ENCODE measurements around the gene JSRP1.

JSRP1 gene

DNA sequence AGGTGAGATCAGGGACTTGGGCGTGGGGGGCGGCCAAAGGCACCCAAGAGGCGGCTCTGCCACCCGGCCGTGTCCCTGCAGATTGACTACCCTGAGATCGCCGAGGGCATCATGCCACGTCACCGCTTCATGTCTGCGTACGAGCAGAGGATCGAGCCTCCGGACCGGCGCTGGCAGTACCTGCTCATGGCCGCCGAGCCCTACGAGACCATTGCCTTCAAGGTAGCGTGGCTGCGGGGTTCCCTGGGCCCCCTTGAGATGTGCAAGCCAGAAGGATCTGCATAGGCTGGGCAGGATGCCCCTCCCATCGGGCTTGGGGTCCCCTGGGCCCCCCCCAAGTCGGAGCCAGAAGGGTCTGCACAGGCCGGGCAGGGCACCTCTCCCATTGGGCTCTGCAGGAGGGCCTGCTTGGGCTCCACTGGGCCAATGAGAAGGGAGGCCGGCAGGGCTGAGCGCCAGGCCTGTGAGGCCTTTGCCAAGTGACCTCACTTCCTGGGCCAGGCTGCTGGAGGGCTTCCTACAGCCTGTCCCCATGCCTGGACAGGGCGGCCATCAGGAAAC, 9.3 kb downstream of the JSRP1 start:
- DNase-seq (ENCODE audit: low read depth, low spot score): no peak

DNA sequence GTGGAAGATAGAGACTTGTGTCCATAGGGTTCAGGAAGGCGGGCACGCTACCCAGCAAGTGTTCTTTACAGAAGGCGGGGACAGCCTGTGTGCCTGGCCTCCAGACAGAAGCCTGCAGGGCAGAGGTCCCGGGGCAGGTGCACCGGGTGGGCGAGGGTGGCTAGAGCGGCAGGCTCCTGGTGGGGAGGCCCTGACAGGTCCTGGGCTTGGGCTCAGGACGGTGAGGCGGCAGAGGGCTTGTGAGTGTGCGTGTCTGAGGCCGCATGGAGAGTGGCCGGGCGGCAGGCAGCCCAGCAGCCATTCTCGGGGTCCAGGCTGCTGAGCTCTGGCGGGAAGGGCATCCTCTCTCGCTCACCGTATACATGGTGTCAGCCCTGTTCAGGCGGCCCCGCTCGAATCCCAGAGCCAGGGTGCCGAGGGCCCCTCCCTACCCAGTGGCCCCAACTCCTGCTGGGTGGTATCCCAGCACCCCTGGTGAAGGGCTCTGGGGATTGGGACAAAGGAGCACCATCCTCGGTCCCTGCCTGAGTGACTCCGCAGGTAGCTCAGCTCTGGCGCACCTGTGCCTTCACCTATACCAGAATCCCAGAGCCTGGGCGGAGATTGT, 10.1 kb downstream of the JSRP1 start:
- no peak for DNase-seq (ENCODE audit: low read depth, low spot score)

DNA sequence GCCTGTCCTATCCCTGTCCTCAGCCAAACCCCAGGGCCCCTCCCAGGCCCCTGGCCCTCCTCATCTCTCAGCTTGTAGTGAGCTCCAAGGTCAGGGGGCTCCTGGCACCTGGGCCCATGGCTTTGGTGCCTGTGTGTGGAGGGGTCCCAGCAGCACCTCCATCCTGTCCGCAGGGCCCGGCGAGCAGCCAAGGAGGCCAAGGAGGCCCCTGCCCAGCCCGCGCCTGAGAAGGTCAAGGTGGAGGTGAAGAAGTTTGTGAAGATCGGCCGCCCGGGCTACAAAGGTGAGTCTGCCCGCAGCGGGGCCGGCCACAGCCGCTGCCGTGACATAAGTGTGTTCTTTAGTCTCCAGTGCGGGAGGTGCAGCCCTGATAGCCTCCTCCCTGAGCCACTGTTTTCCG, 10.9 kb downstream of the JSRP1 start:
- DNase-seq (ENCODE audit: low read depth, low spot score): no peak

DNA sequence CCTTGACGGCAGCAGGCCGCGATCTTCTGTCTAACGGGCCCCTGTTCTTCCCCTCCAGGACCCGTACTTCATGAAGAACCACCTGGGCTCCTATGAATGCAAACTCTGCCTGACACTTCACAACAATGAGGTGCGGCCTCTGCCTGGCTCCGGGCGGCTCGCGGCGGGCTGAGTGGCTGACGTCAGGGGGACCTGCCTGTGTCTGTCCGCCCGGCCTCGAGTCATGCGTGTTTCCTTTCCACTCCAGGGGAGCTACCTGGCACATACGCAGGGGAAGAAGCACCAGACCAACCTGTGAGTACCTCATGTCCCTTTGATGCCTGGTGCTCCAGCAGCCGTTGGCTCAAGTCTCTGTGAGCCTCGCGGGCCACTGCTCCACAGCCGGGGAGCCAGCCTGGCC, 11.7 kb downstream of the JSRP1 start:
- no peak for DNase-seq (ENCODE audit: low read depth, low spot score)

GRCh38 chr19:2244125-2244411, 12.1 kb downstream of the JSRP1 start:
- DNase-seq (ENCODE audit: low read depth, low spot score): no peak

DNA sequence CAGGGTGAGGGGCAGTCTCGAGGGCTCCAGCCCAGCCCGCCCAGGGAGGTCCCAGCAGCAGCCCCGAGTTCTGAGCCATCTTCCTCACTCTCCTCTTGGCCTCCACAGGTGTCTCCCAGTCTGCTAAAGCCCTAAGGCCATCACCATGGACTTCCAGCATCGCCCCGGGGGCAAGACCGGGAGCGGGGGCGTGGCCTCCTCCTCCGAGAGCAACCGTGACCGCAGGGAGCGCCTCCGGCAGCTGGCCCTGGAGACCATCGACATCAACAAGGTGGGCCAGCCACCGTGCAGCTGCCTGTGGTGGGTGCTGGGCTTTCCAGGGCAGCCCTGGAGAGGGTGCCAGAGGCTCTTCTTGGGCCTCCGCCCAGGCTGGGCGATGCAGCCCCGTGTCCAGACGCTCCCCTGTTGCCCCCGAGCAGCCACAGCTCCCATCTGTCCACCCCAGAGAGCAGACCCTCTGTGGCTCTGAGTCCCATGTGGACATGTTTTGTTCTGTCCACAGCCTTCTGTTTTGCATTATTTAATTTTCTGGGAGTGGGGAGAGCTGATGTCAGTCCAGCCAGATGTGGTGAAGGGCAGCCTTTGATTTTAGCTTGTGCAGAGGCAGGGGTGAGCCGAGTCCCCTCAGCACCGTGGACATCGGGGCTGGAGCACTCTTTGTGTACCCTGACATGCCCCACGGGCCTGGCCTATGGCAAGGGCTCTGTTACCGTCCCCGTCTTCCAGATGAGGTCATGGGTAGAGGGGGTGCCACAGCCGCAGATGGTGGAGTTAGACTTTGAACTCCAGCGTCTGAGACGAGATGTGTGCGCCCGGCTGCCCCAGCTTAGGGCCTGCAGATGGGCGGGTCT, 12.7 kb downstream of the JSRP1 start:
- no peak for DNase-seq (ENCODE audit: low read depth, low spot score)

GRCh38 chr19:2242816-2243215, 13.4 kb downstream of the JSRP1 start:
- DNase-seq (ENCODE audit: low read depth, low spot score): no peak

DNA sequence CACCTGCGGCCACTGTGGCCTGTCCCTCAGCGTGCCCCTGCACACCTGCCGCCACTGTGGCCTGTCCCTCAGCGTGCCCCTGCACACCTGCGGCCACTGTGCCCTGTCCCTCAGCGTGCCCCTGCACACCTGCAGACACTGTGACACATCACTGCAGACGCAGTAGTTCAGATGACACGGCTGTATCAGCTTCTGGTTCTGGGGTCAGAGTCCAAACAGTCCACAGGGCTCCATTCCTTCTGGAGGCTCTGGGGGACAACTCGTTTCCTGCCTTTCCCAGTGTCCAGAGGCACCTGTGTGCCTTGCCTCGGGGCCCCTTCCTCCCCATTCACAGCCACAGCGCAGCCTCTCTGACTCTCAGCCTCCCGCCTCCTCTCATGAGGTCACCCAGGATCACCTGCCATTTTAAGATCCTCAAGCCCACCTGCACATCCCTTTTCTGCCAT, 14.1 kb downstream of the JSRP1 start:
- DNase-seq (ENCODE audit: low read depth, low spot score): no peak

DNA sequence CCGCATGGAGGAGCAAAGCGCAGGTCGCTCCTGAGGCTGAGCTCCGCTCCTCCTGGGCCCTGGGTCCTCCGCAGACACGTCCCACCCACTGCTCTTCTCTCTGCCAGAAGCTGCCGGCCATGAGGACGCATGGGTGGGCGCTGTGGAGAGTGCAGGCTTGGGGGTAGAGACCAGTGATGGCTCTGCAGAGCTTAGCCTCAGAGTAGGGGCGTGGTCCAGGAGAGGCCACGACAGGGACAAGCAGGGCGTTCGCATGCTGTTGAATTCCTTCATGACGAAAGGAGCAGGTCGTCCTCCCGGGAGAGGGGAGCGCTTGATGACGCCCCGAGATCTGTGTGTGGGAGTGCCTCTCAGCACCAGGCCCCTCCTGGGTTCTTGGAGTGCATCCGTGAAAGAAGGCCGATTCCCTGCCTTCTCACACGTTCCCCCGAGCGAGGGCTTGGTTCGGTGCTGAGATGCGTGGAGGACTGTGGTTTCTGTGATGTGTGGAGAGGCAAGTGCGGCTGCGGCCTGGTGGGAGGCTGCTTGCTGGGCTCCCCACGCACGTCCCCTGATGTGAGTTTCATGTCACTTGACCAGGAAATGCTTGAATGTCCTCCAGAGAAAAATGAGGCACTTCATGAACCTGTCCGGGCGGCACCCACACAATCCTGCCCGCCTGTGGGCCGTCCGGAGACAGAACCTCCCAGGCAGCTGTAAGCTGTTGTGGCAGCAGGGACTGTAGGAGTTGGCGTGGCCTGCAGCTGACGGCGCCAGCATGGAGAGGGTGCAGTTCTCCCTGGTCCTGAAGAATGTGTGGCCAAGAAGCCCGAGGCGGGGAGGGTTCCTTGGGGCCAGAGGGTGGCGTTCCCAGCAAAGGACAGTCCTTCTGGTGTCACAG, 15.1 kb downstream of the JSRP1 start:
- DNase-seq (ENCODE audit: low read depth, low spot score): no peak

DNA sequence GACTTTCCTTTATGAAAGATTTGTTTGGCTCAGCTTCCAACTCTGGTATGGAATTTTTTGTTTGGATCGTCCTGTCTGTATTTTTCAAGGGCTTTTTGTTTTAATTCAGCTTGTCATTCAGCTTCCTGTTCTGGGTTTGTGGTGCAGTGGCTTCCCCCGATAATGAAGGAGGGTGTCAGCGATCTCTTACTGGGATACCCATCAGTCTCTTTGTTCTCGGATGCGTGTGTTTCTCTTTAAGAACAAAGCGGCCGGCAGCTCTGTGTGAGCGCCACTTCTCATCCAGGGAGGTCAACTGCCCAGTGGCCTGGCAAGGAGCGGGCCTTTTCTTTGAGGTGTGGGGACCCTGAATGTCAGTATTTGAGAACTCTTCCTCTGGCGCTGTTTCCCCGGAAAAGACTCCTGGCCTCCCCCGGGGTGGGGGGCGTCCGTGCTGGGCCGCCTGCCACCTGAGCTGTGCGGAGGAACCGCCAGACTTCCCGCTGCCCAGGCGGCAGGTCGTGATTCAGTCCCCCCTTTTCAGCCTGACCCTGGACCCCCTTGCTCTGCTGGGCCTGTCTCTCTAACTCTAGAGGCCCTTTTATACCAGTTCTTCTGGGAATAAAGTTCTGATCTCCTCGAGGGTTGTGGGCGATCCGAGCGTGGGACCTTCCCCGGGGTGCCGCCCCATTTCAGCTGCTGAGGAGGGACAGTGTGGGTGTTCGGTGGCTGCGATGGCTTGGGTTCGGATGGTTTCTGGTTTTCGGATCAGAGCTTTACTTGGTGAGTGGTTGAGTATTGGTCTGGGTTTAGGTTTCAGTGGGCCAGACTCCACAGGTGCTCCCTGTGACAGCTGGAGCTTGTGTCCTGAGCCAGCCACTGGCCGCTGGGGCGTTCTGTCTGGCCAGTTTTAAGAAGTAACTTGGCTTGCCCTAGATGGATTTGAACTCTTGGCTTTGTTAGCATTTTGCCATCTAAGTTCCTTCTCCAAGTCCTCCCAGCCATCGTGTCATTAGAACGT, 16.1 kb downstream of the JSRP1 start:
- no peak for DNase-seq (ENCODE audit: low read depth, low spot score)

DNA sequence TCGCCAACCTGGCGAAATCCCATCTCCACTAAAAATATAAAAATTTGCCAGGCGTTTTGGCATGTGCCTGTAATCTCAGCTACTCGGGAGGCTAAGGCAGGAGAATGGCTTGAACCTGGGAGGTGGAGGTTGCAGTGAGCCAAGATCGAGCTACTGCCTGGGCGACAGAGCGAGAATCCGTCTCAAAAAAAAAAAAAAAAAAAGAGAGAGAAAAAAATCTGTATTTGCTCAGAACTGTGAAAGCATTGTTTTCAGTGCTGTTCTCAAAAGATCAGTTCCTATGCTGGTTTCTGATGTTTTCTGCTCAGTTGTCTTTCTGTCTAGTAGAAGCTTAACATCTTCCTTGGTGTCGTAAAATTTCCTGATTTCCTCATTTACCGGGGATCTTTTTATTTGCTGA, 17.0 kb downstream of the JSRP1 start:
- DNase-seq (ENCODE audit: low read depth, low spot score): no peak

DNA sequence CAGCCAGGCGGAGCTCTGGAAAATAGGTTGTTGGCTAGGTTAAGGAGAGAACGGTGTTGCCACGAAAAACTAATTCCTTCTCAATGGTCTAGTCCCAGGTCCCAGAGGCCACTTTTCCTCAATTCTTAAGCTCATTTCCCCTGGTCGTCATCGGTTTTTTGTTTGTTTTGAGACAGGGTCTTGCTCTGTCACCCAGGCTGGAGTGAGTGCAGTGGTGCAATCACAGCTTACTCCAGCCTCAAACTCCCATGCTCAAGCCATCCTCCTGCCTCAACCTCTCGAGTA, 18.4 kb downstream of the JSRP1 start:
- DNase-seq (ENCODE audit: low read depth, low spot score): no peak

DNA sequence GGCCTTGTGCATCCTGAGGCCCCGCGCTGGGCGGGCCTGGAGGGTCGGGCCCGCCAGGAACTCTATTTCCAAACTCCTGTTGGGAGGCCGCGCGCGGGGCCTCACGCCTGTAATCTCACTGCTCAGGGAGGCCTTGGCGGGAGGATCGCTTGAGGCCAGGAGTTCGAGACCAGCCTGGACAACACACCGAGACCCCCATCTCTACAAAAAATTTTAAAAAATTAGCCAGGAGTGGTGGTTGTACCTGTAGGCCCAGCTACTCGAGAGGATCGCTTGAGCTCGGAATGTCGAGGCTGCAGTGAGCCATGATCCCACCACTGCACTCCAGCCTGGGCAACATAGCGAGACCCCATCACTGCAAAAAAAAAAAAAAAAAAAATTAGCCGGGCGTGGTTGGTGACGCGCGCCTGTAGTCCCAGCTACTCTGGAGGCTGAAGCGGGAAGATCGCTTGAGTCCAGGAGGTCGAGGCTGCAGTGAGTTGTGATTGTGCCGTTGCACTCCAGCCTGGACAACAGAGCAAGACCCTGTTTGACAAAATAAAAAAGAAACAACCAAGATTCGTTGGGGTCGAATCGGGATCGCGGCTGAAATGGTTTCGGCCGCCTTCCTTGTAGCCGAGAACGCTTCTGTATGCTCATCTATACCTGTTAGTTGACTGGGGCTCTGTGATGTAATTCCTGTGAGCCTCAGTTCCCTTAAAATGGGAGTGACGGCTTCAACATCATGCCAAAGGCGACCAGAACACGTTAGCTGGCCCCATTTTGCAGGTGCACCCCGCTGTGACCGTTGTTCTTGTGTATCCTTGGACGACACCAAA, 19.0 kb downstream of the JSRP1 start:
- no peak for DNase-seq (ENCODE audit: low read depth, low spot score)

DNA sequence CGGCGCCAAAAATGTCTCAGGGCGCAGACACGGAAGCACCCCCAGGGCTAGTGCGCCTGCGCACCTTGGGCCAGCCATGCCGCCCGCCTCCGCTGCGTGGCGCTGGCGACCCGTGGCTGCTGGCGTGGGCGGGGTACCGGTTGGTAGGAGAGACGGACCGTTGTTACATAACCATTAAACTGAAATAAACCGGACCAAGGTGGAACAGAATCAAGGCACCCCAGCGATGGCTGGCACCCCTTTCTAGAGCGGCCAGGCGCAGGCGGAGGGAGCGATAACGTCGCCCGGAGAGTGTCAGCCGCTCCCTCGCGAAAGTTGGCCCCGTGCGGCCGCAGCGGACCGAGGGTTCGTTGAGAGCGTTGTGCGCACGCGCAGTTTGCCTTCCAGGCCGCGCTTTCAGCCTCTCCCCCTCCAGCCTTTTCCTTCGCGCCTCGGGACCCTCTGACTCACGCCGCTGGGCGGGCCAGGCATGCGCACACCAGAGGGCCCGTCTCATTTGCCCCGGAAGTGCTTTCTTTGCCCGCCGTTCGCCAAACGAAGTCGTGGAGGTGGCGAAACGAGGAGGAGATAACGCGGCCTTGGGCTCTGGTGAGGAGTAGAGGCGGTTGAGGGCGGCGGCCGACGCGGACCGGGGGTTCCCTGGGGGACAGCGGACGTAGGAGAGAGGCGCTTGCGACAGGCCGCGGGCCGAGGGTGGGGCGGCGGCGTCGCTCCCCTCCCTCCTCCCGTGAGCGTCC, 19.7 kb downstream of the JSRP1 start, which contains the start of the genes PLEKHJ1 and SF3A2:
Gene PLEKHJ1, minus strand, starts transcription at position 16 of the 737 bp plus-strand sequence. CDS start 81 bp downstream, outside the sequence.
Gene SF3A2, plus strand, starts transcription at position 511 of the 737 bp plus-strand sequence. CDS start 6,595 bp downstream, outside the sequence.
- DNase-seq (ENCODE audit: low read depth, low spot score): peak; percentile 94

DNA sequence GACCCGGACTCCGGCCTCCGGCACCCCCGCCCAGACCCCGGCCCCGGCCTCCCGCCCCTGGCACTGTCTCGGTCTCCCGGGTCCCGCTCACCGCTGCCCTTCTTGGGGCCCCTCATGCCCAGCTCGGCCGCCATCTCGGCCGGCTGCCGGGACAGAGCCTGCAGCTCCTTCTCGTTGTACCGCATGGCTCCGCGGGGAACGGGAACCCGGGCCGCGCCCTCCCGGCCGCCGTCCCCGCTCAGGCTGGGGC, 20.2 kb downstream of the JSRP1 start:
- no peak for DNase-seq (ENCODE audit: low read depth, low spot score)

DNA sequence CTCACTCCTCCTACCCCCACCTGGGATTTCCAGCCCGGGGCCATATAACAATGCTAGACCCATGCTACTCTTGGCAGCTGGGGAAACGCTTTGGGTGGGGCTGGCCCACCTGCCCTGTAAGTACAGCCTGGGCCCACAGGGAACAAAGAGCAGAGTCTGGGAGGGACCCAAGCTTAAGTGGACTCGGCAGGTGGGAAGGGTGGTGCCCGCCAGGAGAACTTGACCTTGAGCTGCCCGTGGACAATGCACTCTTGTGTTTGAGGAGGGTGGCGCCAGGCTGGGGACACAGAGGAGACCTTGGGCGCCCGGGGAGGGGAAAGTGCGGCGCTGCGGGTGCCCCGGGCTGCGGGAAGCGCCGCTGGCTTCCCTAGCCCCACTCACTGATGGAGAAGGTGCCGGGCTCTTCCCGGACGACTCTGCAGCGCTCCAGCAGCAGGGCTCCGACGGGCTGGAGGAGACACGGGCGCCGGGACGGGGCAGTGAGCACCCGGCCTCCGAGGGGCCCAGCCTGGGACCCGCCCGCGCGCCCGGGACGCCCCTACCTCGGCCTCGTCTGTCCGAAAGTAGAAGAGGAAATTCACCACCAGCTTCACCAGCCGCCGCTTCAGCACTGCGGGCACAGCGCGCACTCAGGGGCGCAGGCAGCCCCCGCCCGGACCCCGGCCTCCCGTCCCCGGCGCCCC, 20.7 kb downstream of the JSRP1 start:
- DNase-seq (ENCODE audit: low read depth, low spot score): no peak

GRCh38 chr19:2234996-2235380, 21.2 kb downstream of the JSRP1 start:
- no peak for DNase-seq (ENCODE audit: low read depth, low spot score)

DNA sequence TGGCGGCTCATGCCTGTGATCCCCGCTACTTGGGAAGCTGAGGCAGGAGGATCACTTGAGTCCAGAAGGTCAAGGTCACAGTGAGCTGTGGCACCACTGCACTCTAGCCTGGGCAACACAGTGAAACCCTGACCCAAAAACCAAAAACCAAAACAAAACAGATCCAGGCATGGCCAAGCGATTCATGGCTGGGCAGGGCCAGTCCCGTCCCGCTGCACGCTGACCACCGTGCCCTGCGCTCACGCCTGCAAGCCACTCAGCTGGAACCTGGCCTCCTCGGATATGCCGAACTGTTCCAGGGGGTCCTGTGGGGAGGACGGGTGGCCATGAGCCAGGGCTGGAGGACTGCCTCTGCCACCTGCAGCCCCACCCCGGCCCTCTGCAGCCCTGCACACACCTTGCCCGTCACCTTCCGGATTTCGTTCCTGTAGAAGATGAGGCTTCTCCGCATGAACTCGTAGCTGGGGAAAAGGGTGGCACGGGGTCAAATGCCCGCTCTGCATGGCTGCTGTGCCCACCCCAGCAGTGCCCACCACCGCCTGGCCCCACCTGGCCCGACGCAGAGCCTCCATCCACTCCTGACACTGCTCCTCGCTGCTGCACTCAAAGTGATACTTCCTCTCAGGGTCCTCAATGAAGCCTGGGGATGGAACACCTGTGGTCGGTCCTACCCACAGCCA, 22.5 kb downstream of the JSRP1 start:
- DNase-seq (ENCODE audit: low read depth, low spot score): no peak

Data from activated CD4-positive, CD25-positive, alpha-beta regulatory T cell treated with anti-CD3 and anti-CD28 coated beads, Interleukin-2, amount 50 U/mL, for 16 hours (primary cell).